GM23248 (cell line): ENCODE results near the gene INPP5J.

Source experiments
- EZH2 ChIP-seq: fragments of 200-600 bp; sonication (generic); IDR thresholded peaks from 2 replicates; pipeline ENCODE4 v1.6.1; 2018; ENCODE audit warnings: antibody characterized with exemption, mild to moderate bottlenecking; ENCODE audit not compliant: insufficient read depth, poor library complexity, severe bottlenecking
- EZH2phosphoT487 ChIP-seq: fragments of 200-600 bp; sonication (generic); IDR thresholded peaks from 2 replicates; pipeline ENCODE4 v1.6.1; 2018; ENCODE audit warnings: antibody characterized with exemption, moderate library complexity, mild to moderate bottlenecking, low read depth; ENCODE audit not compliant: insufficient read depth

GRCh38 chr22:31135706-31136105 lies 12.9 kb downstream of the INPP5J start:
- TF ChIP-seq EZH2 (no peak), EZH2phosphoT487 (no peak)
